Large intestine (tissue), 3 donors: ENCODE results near the gene PHF21B. TPM values are rescaled to one million over a fixed set of nuclear protein-coding genes. Genes with fewer than 3 reads are reported as not detected.
"Not testable (repeated sequence)": the region's sequence is repeated elsewhere in the genome, so short reads cannot be mapped to it uniquely, and the experiment has no call there.

ENCODE experiments used
- DNase-seq, 2 donors: peaks; one replicate each; pipeline versions ENCODE4 v3.0.0 to v3.0.0-alpha.2; 2013
- H3K27ac ChIP-seq: one replicate; pipeline ENCODE4 v1.5.1; 2013; ENCODE audit warnings: low read length
- H3K27me3 ChIP-seq: 2 replicates; pipeline ENCODE4 v1.6.1; 2013; ENCODE audit warnings: low read length; ENCODE audit not compliant: control insufficient read depth, insufficient read depth
- H3K36me3 ChIP-seq: 2 replicates; pipeline ENCODE4 v1.6.1; 2013; ENCODE audit warnings: low read length; ENCODE audit not compliant: control insufficient read depth, insufficient read depth
- H3K4me1 ChIP-seq: one replicate; pipeline ENCODE4 v1.6.1; 2013; ENCODE audit warnings: low read length; ENCODE audit not compliant: control insufficient read depth, insufficient read depth
- H3K4me3 ChIP-seq: one replicate; pipeline ENCODE4 v1.5.1; 2013; ENCODE audit warnings: low read length
- H3K9me3 ChIP-seq: one replicate; pipeline ENCODE4 v1.6.1; 2013; ENCODE audit warnings: mild to moderate bottlenecking, low read depth, low read length, moderate library complexity; ENCODE audit not compliant: control insufficient read depth
- WGBS: methylation state at CpG from one replicate; pipeline ENCODE4 v1.1.5; 2013; ENCODE audit warnings: low lambda C conversion rate; ENCODE audit not compliant: insufficient coverage; 5-methylcytosine and 5-hydroxymethylcytosine counted together
- polyA plus RNA-seq: library from polyadenylated mRNA; unstranded; fragments of 120-200 nt; gene quantifications from one replicate; pipeline ENCODE4 v1.2.1, GENCODE V29; 2013

The PHF21B gene
- polyA plus RNA-seq, 1 donor: 0.63 TPM

- no peak for DNase-seq
- Histone ChIP-seq H3K27me3 (no peaks in the 10 kb centered on the region), H3K9me3 (no peaks in the 10 kb centered on the region), H3K4me3 (no peak overlapping the region), H3K36me3 (no peaks in the 10 kb centered on the region), H3K27ac (no peak overlapping the region), H3K4me1 (no peaks in the 10 kb centered on the region)
- 83% methylated on average over 2 of the region's 20 CpGs for WGBS
Observed at GRCh38 chr22:44963832-44964721, 45.7 kb downstream of the PHF21B start.

GRCh38 chr22:44962741-44963454 is 46.9 kb downstream of the PHF21B start:
- Histone ChIP-seq H3K27me3 (no peaks in the 10 kb centered on the region), H3K9me3 (no peaks in the 10 kb centered on the region), H3K4me3 (no peak overlapping the region), H3K27ac (no peak overlapping the region), H3K36me3 (no peaks in the 10 kb centered on the region), H3K4me1 (no peaks in the 10 kb centered on the region)
- whole genome bisulfite sequencing: 60% methylated on average over 1 of the region's 18 CpGs
- DNase-seq: no peak

DNA sequence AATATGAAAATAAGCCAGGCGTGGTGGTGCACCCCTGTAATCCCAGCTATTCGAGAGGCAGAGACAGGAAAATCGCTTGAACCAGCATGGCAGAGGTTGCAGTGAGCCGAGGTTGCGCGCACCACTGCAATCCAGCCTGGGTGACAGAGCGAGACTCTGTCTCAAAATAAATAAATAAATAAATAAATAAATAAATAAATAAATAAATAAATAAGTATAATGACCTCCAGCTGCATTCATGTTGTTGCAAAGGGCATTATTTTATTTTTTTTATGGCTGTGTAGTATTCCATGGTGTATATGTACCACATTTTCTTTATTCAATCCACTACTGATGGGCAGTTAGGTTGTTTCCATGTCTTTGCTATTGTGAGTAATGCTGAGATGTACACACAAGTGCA is 48.1 kb downstream of the PHF21B start:
- not testable (repeated sequence) for H3K4me1 ChIP-seq, H3K27ac ChIP-seq, H3K9me3 ChIP-seq, H3K36me3 ChIP-seq, H3K4me3 ChIP-seq, DNase-seq, H3K27me3 ChIP-seq
- WGBS: 100% methylated on average over 1 of the region's 7 CpGs

- Histone ChIP-seq H3K36me3 (no peaks in the 10 kb centered on the region), H3K27ac (no peak overlapping the region), H3K9me3 (no peaks in the 10 kb centered on the region), H3K4me3 (no peak overlapping the region), H3K27me3 (no peaks in the 10 kb centered on the region), H3K4me1 (no peaks in the 10 kb centered on the region)
- DNase-seq: no peak
- WGBS: 26% methylated on average over 3 of the region's 18 CpGs
Observed at GRCh38 chr22:44956840-44957767, 52.7 kb downstream of the PHF21B start.

DNA sequence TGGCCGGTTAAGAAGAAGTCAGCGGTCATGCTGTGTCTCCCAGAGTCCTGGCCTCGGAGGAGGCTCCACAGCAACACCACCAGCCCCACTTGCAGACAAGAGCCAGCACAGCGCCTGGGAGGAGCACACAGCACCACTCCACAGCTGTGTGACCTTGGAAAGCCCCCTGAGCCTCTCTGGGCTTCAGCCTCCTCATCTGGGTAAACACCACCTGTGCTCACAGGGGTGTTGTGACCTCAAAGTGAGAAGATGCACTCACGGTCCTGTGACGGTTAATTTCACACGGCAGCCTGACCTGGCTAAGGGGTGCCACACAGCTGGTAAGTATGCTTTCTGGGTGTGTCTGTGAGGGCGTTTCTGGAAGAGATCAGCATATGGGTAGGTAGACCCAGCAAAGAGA is 54.7 kb downstream of the PHF21B start:
- H3K4me3 ChIP-seq: no peak overlapping the region
- no peak for DNase-seq
- no peaks in the 10 kb centered on the region for H3K4me1 ChIP-seq
- H3K27me3 ChIP-seq: no peaks in the 10 kb centered on the region
- no peaks in the 10 kb centered on the region for H3K9me3 ChIP-seq
- no peak overlapping the region for H3K27ac ChIP-seq
- WGBS: no CpG with 5 or more reads among the region's 8 CpGs
- no peaks in the 10 kb centered on the region for H3K36me3 ChIP-seq

GRCh38 chr22:44954149-44954548 is 55.7 kb downstream of the PHF21B start:
- H3K27ac ChIP-seq: no peak overlapping the region
- no peaks in the 10 kb centered on the region for H3K36me3 ChIP-seq
- H3K4me3 ChIP-seq: no peak overlapping the region
- H3K9me3 ChIP-seq: no peaks in the 10 kb centered on the region
- no peaks in the 10 kb centered on the region for H3K27me3 ChIP-seq
- no peaks in the 10 kb centered on the region for H3K4me1 ChIP-seq
- WGBS: no CpG with 5 or more reads among the region's 10 CpGs
- DNase-seq: no peak

GRCh38 chr22:44952863-44953746 is 56.7 kb downstream of the PHF21B start:
- no peak overlapping the region for H3K27ac ChIP-seq

GRCh38 chr22:44951510-44951816 is 58.3 kb downstream of the PHF21B start:
- Histone ChIP-seq H3K27ac (no peak overlapping the region), H3K9me3 (no peaks in the 10 kb centered on the region), H3K4me3 (no peak overlapping the region), H3K27me3 (no peaks in the 10 kb centered on the region), H3K36me3 (no peaks in the 10 kb centered on the region), H3K4me1 (no peaks in the 10 kb centered on the region)
- DNase-seq: no peak

More at GRCh38 chr22:44952863-44953746, 56.7 kb downstream of the PHF21B start:
- 20% methylated on average over 1 of the region's 15 CpGs for WGBS
- Histone ChIP-seq H3K27me3 (no peaks in the 10 kb centered on the region), H3K9me3 (no peaks in the 10 kb centered on the region), H3K4me1 (no peaks in the 10 kb centered on the region), H3K4me3 (no peak overlapping the region), H3K36me3 (no peaks in the 10 kb centered on the region)
- no peak for DNase-seq

DNA sequence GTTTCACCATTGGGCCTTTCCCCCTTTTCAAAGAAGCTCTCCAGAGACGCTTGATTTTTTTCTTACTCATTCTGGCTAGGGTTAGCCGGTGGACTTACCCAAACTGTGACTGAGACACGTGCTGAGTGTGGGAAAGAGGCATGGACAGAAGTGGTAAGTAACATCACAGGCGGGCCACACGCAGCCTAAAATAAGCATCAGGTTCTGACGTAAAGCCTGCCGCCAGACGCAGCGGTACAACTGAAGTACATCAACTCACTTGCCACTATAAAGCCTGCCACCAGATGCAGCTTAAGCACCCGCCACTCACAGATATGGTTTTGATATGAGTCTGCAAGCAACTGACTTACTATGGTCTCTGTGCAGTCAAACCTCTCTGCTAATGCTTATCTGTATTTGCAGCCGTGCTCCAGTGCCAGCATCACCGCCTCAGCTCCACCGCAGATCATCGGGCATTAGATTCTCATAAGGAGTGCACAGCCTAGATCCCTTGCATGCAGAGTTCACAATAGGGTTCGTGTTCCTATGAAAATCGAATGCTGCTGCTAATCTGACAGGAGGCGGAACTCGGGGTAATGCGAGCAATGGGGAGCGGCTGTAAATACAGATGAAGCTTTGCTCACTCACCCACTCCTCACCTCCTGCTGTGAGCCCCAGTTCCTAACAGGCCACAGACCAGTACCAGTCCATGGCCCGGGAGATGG is 58.8 kb downstream of the PHF21B start:
- no CpG with 5 or more reads among the region's 21 CpGs for WGBS
- Histone ChIP-seq H3K27ac (no peak overlapping the region), H3K9me3 (no peaks in the 10 kb centered on the region), H3K36me3 (no peaks in the 10 kb centered on the region), H3K4me1 (no peaks in the 10 kb centered on the region), H3K4me3 (no peak overlapping the region), H3K27me3 (no peaks in the 10 kb centered on the region)
- DNase-seq: no peak
